ENCODE data around the gene TMEM86A.
A peak's percentile ranks its signal among the peaks of the same experiment; 100 is the strongest.

TMEM86A gene

DNA sequence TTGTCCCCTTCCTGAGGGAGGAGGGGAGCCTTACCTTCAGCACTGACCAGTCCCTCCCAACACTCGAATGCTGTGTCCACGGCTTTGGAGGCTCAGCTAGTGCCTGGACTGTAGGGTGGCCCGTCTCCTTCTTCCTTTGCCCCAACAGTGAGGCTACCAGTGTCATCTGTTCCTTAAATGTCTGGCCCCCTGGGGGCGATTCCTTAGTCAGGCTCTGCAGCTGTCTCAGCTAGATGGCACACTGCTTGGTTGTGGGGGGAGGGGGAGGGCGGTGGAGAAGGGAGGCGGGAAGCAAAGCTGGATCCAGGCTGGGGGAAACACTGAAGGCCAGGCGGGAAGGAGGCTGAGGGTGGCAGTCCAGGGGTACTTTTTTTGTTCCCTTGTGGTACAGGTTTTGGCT is 27.5 kb downstream of the TMEM86A start, which contains the start of gene IGSF22:
TSS of gene IGSF22 (minus strand) at position 149 of the 400 bp plus-strand sequence. CDS start 1,952 bp downstream, outside the sequence.
- no peak for DNase-seq (ENCODE audit: low read depth)

DNA sequence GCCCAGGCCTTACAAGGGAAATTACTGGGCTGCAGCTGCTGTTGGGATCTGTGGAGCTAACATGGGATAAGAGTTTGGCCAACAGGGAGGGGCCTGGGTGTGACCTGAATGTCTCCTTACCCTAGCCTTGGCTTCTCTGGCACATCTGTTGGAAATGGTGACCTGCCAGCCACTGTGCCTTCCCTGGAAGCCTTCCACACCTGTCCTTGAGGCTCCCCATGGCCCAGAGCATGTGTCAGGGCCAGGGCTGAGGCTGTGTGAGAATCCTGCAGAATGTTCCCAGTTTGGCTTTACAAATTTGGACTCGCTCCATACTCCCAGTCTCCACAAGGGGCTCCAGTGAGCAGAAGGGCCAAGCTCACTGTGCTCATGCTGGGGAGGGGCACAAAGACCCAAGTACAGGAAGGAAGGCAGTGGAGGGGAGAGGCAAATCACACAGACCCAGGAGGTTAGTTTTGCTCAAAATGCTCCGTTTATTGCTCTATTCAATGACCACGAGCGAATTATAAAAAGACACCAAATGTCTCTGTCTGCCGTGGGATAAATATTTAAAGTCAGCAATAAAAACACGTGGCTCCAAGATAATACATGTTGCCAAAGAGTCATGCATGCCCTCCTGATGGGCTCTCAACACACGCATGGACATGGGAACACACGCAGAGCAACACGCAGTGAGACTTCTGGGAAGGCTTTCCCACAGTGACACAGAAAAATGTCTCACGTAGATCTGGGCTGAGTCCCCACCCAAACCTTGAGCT is 29.1 kb downstream of the TMEM86A start:
- DNase-seq (ENCODE audit: low read depth): no peak

DNA sequence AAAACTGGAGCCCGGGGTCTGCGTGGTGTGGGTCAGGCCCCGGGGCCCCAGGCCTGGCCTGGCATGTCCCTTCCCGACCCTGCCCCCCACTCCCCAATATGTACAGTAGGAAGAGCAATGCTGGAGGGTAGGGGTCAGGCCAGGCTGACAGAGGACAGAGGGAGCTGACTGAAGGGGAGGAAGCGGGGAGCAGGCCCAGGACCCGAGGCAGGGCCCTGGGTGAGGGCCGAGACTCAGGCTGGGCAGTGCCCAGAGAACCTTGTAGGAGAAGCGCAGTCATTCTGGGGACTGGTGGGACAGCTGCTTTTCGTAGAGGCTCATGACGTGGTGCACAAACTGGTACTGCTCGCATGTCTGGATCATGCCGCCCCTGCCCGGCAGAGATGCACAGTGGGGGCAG is 30.1 kb downstream of the TMEM86A start:
- no peak for DNase-seq (ENCODE audit: low read depth)

DNA sequence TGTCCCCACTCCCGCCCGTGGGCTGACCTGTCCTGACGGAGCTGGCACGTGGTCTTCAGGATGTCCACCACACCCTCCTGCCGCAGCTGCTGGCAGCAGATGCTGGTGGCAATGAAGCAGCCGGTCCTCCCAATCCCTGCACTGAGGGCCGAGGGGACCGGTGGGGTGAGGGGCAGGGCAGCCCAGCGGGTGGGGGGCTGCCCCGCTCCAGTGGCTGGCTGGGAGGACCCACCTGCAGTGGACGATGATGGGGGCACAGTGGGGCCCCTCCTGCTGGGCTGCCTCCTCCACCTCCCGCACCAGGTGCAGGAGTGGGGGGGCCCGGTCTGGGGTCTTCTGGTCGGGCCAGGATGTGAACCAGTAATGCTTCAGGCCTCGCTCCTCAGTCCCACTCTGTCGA is 30.8 kb downstream of the TMEM86A start:
- no peak for DNase-seq (ENCODE audit: low read depth)

DNA sequence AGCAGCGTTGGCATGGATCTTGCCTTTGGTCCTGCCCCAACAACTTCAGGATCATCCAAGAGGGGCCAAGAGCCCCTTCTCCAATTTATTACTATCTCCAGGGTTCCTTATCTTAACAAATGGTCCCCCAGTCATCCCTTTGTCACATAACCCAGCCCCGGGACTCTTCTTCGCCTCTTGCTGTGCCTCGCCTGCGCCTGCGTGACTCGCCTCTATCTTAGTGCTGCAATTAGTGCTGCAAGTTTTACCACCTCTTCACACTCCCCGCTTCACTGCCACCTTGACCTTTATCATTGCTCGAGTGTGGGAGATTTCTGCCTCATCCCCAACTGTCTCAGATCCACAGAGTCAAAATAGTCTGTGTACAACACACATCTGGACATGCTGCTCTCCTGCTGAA is 31.4 kb downstream of the TMEM86A start:
- DNase-seq (ENCODE audit: low read depth): no peak

DNA sequence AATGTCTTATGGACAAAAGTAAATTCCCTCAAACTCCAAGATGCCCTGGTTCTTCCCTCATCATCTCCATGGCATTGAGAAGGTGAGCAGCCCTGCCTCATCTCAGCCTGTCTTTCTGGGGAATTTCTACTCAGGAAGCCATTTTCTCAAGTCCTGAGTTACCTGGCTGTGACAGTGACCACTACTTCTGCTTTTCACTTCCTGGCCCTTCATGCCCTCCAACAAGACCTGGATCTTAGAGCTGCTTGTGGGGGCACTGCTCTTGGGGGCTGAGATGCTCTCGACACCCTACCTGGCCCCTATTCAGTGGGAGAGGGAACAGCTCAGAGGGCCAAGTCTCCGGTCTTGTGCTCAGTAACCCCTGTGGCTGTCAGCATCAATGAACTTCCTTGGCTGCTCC is 32.9 kb downstream of the TMEM86A start:
- no peak for DNase-seq (ENCODE audit: low read depth)

DNA sequence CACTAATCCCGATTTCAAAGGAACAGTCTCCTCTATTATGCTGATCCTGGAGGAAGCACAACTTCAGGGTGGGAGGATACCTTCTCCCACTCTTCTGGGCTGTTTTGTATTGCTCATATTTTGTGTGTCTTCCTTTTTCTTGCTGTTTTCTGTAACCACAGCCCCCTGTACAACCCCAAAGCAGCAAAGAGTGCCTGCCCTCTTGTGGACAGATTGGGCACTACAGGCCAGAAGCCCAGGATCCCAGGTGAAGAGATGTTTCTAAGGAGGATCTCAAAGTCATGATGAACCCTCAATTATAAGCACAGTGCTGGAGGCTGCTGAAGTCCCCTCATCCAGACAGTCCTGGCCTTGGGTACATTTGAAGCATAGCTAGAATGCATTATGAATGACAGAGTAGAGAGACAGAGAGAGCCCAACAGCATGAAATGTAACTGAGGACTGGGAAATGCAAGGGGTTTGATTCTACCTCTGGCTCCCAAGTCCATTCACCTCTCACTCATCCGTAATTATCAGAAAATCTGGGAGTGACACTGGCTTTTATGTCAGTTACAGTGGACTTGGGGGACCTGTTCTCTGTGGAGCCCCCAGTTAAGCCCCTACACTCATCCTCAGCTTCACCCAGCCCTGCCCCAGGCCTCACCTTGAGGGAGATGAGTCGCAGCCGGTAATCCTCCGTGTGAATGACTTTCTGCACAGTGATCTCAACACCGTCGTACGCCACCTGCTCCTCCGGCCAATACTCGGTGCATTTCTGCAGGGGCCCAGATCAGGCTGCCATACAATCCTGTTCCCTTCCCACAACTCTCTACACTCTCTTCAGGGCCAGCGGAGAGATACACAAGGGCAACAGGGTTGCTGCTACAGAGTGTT is 33.6 kb downstream of the TMEM86A start:
- no peak for DNase-seq (ENCODE audit: low read depth)

DNA sequence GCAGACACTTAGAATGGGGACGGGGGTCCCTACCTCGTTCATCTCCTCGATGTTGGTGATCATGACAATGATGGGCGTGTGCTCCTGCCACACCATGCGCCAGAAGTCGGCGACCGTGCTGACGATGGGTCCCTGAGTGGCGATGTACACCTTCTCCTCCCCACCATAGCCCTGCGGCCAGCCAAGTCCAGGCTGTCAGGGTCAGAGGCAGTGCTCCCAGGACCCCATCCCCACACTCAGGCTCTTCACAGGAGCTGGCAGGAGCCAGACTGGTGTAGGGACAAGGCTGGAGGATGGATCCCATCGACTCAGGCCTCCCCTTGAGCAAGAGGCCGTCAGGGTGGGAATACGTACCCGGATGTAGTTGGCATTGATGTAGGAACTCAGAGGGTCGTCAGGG is 34.6 kb downstream of the TMEM86A start:
- DNase-seq (ENCODE audit: low read depth): no peak

DNA sequence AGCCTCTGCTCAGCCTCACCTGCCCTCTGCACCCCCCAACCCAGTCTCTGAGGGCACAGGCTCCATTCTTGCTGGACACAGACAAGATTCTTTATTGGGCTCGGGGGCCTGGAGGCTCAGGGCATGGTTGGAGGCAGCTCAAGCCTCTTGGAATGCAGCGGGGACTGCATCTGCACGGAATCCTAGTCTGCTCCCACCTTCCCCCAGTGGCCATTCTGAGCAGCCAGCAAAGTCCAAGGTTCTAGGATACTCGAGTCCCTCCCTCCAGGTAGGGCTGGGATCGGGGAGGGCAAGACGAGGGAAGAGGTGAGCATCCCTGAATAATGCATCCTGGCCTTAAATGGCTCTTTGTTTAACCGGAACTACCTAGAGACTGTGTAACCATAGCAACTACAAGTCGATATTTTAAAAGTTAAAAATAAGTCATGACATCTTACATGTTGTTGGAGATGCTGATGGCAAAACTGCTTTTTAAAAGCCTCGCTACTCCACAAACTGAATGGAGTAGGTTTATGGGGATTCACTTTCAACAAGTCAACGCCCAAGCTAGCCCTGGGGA is 38.1 kb downstream of the TMEM86A start:
- DNase-seq (ENCODE audit: low read depth): no peak

DNA sequence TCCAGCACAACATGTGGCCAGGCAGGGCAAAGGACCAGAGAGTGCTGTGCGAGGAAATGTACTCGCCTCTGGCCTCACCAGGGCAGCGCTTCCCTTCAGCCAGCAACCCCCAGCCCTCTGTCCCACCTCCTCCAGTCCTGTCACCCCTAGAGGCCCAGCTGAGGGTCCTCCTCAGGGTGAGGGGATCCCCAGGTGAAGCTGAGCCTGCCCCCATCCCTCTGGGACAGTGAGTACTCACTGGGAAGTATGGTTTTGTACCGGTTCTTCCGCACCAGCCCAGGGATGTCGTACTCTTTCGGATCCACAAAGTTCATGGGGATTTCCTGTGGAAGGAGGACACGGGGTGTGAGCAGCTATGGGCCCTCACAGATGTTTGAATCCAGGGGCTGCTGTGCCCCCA is 39.1 kb downstream of the TMEM86A start:
- no peak for DNase-seq (ENCODE audit: low read depth)

DNA sequence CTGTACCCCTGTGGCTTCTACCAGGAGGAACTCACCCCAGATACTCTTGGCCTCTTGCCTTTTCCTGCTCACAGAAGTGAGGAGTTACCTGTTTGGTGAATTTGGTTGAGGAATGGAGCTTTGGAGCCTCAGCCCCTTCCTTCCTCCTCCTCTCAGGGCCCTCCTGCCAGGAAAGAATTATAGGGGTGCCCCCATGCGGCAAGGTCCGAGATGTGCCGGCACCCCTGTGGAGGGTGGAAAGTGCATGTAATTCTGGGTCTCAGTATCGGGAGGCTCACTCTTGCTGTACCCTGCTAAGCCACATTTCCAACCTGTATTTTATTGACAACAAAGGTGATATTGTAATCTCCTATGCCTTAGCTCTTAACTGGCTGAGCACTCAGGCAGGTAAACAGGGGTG is 41.1 kb downstream of the TMEM86A start:
- DNase-seq (ENCODE audit: low read depth): no peak

DNA sequence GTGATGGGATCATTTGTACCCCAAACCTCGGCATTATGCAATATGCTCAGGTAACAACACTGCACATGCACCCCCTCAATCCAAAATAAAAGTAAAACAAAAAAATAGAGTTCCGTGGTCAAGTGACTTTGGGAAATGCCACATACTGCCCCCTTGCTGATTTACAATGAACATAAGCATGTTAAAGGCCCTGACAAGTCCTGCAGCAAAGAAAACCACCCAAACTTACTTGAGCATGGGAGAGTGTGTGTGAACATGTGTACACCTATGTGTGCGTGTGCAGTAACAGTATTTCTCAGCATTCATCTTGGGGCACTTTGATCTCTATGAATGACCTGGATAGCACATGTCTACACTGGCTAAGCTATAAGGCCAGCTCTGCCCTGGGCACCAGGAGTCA is 43.2 kb downstream of the TMEM86A start:
- DNase-seq (ENCODE audit: low read depth): no peak

DNA sequence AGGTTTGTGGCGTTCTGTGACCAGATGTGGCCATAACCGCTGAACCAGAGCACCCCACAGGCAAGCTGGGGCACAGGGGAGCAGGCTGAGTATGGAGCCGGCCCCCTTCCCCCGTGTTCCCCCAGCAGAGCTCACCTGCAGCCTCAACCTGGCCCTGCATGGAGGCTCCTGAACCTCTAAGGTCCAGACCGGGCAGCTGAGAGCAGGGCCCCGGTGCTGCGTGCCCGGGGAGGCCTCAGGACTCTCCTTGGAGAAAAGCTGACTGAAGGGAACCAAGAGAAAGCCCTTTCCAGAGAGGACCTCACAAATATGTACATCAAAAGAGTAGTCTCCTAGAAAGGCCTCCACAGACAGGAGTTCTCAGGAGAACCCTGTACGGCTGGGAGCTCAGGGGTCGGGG is 44.8 kb downstream of the TMEM86A start:
- no peak for DNase-seq (ENCODE audit: low read depth)

DNA sequence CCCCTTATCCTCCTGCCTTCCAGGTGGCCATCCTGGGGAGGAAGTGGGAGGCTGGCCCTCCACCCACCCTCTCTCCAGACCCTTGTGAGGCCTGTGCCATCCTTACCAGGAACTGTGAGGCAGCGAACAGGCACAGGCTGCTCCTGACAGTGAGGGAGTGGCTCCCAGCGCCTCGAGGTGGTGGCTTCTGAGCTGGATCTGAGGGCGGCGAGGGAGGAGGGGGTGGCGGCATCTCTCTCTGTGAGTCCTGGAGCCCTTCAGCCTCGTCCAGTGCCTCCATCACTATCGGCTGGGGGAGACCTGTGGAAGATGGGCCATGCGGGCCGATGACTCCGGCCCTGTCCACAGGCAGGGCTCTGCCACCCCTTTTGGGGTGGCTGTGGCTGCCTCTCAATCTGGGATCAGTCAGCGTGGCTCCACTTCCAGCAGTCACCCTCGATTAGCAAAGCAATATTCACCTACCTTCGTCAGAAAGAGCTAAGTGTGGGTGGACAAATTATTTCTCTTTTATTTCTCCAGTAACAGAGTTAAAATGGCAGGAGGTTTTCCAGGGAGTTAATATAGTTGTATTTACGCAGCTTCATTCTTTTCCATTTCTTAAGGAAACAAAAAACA is 45.4 kb downstream of the TMEM86A start:
- no peak for DNase-seq (ENCODE audit: low read depth)

DNA sequence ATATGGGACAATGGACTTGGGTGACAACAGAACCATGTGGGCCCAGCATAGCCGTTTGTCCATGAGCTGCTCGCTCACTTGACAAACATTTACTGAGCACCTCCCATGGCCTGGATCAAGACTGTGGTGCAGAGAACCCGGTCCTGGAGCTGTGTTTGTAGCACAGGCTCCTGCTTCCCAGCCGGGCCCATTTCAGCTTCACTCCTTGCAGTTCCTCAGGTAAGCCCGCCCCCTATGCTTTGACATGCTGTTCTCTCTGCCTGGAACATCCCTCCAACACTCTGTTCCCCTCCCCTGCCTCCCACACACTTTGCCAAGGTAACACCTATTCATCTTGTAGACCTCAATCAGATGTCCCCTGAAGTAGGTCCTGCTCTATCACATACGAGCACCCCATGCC is 46.7 kb downstream of the TMEM86A start:
- no peak for DNase-seq (ENCODE audit: low read depth)

DNA sequence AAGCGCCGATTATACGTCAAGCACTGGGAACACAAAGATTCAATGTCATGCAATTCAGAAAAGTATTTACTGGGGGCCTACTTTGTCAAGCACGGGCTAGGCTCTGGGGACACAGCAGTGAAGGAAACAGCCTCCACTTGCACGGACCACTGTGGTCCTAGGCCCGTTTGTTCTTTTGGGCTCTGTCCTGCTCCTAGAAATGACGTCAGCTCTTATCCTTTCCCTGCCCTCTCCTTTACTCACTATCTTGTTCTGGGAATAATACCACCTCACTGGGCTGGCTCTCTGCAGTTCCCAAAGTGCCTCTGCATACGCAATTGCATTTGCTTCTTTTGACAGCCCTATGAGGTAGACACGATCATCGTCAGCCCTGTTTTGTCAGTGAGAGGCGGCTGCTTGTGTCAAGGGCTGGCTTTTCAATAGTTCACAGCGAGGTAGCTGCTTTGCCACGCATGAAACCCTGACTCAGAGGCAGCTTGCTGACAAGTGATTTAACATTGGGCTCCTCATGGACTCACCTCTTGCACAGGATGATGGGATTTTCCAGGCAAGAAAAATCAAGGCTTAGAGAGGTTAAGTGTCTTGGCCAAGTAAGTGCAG is 50.3 kb downstream of the TMEM86A start:
- DNase-seq (ENCODE audit: low read depth): no peak

DNA sequence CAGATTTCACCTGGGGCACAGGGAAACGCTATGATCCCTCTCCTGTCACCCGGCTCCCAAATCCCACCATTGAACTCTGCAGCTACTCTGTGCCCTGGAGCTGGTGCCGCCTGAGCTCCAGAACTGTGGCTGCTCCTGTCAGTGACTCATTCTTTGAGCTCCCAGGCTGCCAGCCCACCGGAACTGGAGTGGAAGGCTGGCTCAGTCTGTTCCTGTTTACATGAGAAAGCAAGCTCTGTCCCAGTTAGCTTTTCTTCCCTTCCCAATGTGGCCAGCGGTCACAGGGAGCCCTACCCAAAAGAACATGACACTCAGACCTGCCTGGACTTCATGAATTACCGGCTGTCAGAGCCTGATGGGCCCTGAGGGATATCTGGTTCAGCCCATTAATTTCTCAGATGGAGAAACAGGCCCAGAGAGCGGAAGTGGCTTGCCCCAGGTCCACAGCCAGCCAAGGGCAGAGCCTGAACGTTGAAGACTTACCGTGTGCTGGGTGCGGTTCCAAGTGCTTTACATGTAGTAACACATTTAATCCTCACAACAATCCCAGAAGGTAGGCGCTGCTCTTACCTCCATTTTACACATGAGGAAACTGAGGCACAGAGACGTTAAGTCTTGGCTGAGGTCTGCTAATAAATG is 51.2 kb downstream of the TMEM86A start:
- peak; percentile 63 for DNase-seq (ENCODE audit: low read depth)

DNA sequence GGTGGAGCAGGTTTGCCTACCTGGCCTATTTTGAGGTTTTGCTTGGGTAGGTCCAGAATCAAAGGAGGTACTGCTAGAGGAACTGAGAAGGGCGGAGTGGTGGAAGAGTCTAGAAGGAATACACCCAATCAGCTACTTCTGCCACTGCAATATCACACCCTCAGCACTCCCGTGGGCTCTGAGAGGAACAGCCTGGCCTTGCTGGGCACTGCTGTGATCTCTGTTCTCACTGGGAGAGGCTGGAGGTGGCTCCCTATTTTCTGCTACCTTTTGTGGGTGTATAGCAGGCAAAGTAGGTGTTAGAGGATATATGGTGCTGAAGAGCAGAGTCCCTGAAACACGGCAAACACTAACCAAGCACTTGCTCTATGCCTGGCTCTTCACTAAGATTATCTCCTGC is 52.4 kb downstream of the TMEM86A start:
- DNase-seq (ENCODE audit: low read depth): no peak

DNA sequence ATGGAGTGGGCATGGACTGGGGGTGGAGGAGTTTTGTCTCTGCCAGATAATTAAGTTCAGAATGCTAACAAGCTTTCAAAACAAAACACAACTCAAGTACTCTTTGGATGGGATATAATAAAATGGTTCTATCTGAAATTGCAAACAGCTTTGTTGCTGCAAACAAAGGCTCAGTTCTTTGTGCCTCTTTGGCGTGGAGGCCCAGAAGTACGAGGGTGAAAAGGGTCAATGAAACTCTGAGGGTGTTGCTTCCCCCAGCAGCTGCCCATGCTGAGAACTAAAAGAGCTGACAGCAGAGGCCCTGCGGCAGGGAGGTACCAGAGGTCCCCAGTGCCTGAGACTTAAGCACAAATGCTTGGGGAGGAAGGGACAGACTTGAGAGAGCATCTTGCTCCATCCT is 53.9 kb downstream of the TMEM86A start:
- no peak for DNase-seq (ENCODE audit: low read depth)

DNA sequence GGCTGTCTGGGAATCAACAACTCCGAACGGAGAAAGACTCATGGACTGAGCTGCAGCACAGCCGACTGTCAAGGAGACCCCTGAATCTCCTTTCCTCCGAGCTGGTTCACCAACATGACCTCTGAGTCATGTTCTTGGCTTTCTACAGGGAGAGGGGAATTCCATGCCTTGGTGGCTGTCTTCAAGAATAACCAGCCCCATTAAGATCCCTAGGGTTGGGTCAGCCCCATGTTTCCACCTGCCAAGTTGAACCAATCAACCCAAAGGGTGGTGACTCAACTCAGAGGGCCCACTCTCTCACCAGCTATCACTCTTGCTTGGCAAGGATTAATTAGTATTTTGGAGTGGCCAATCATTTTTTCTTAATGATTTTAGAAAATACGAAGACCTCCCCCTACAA is 55.7 kb downstream of the TMEM86A start:
- no peak for DNase-seq (ENCODE audit: low read depth)

Data from fibroblast of gingiva (primary cell).